Fibroblast of skin of right quadriceps (primary cell): ENCODE data around the gene RBM17.
"Not testable (repeated sequence)": the region's sequence is repeated elsewhere in the genome, so short reads cannot be mapped to it uniquely, and the experiment has no call there.

ENCODE experiments used
- DNase-seq: peaks from one replicate; pipeline ENCODE4 v3.0.0-alpha.2; 2013

Gene RBM17

DNA sequence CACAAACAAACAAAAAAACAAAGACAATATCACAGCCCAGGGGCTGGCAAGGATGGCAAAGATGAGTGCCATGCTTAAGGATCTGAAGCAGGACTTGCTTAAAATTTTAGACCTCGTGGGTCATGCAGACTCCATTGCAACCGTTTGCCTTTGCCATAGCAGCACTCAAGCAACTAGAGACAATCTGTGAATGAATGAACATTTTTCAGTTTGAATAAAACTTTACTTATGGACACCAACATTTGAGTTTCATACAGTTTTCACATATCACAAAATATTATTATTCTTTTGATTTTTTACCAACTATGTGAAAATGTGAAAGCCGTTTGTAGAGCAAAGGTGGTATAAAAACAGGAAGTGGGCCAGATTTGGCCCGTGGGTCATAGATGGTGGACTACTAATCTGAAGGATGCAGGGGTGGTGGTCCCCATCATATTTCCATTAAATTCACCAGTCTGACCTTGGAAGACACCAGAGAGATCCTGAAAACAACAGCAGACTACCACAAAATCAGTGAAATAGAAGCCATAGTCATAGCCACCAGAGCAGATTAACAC lies 8.3 kb upstream of the RBM17 start:
- no peak for DNase-seq

DNA sequence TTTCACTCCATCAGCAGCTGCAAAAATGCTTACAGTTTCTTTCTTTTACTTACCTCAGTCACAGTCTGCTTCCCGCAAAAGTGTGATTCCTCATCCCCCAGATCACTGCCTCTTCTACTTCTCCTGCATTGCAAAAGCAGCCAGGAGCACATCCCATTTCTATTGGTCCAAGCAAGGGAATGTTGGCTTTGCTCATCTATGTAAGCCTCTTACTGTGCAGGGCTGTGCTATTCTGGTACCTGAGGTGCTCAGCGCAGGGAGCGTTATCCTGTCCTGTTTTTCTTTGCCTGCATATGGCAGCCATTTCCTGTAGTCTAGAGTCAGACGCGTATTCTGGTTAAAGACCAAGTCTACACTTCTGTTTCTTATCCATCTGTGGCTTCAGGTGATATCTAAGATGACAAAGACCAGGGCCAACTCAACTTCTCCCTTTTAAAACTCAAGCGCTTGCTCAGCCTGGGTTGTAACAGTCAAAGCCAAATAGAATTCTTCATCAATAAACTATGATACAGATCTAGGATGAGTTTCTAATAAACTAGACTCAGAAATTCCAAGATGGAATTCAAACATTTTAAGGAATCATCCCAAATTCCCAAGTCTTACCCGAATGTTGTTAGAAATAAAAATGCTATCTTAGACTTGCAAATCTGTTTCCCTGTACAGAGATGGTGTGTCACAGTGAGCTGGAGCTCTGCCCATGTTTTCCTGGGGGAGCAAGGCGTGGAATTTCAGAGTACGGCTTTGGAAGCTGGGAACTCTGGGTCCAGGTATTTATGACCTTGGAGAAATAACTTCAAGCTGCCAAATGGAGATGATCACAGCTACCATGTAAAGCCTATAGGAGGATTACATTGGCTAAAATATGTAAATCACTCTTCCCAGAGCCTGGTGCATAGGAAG lies 6.1 kb upstream of the RBM17 start:
- peak; percentile 18 for DNase-seq

DNA sequence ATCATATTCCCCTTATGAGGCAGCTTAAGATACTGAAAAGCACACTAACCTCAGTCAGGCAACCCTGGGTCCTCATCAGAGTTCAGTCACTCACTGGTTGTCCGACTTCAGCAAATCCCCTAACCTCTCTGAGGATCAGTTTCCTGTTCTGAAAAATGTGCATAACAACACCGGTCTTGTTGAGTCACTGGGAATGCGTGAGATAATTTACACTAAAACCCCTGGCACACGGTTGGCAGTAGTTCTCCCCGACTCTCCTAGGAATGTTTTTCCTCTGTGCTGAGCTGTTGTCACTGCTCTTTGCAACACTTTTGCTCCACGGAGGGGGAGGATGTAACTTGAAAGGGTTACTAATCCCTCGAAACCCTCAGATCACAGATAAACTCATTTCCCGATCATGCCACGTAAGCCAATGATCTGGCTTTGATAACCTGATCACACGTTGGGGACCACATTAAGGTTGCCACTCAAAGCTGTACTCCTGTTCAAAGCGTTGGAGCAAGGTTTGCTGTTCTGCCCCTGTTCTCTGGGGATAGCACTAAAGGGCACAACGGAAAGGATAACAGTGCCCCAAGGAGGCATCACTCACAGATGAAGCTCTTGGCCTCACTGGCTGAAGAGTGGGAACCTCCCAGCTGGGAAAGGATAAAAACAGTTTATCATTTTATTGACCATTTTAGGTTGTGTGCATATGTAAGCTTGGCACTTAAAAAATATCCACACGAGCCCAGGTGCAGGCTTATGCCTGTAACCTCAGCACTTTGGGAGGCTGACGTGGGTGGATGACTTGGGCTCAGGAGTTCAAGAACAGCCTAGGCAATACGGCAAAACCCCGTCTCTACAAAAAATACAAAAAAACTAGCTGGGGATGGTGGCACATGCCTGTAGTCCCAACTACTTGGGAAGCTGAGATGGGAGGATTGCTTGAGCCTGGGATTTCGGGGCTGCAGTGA lies 5.0 kb upstream of the RBM17 start:
- peak; percentile 38 for DNase-seq

DNA sequence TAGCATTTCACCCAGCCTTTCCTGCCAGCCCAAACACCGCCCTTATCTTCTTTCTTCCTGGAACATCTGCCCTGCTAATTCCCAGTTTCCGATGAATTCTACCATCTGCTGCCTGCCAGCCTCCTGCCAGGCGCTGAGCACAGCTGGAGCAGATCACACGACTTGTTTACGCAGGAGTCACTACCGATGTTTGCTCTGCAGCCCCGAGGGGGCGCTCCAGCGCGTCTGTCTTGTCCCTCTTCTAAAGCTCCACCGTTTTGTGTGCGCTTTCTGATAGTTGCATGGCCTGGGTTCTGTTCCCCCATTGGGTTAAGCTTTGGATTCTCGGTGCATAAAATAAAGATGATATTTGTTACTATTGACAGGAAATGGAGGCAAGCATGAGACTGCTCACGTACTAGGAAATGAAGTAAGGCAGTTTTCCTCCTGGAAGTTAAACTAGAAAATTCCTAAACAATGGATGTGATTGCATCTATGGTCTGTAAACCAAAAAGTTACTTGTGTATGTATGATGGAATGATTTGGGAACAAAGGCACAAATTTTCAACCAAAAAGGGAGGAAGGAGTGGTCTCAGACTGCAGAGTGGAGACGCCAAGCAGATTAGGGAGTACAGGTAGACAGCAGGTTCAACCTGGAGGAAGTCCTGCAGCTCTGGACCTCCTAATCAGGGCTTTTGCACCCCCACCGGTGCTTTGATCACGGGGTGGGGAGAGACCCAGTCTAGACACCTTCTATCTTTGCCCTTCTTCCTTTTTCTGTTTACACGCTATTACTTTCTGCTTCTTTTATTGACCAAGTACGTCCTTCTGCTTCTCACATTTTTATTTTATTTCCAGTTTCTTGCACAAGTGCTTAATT lies 2.2 kb upstream of the RBM17 start:
- peak; percentile 77 for DNase-seq

DNA sequence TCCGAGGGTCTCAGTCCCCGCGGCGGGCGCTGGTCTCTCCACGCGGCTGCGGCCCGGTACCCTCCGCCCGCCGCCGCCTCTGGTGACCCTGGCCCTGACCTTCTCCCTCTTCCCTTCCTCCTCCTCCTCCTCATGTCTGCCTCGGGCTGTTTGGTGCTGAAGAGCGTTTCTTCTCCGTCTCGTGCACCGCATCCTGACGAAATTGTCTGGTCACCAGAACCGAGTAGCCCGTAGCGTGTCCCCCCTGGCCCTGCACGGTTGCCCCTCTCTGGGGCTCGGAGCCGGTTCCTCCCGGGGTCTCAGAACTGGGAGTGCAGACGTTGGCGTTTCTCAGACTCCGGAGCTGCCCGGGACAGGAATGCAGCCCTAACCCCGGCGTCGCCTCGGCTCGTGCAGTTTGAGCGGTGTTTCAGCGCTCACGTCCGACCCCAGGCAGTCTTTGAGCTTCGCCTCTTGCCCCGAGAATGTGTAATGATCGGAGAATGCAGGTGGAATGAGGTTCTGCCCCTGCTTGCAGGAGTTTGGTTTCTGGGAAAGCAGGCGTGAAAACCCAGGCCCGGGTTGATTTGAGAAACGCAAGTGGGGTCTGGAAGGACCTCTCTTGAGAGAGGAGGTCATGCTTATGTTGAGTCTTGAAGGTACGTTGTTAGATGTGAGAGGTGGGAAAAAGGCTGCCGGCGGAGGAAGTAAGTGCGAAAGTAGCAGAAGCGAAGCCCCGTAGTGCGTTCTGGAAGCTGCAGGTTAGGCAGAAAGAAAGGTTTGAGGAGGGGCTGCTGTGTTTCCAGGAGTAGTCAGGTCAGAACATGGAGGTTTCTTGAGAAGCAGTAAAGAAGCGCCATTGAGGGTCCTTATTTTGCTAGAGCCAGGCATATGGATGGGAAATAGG lies 743 bp downstream of the RBM17 start:
- DNase-seq: peak; percentile 22

DNA sequence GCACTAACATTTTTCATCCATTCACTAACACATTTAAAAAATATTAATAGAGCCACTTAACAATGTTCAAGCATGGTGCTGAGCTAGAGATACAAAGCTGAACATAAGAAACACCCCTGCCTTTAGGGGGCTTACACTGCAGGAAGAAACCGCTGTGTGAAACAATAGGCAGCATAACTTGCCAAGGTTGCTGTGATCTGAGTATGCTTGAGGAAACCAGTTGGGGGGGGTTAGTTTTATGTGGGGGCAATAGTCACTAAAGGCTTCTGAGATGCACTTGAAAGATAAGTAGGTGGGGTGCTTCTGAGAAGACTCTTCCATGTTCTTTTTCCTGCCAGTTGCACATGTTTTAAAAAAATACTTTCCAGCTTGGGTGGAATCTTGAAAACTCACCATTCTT lies 2.8 kb downstream of the RBM17 start:
- no peak for DNase-seq

DNA sequence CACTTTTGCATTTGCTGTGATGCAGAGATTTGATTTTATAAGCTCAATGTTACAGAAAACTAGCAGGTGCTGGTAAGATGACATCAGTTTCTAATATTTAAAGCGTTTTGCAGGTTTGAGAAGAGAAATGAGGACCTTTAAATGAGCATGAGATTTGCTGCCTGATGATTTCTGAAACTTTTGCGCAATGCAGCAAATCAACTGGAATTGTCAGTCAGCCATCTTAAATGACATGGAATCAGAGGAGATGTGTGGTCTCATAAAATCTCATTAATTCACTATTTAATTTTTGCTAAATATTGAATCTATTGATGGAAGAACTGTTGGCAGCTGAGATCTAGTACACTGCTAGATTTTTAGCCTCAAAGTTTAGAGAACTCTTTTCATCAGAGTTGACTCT lies 3.9 kb downstream of the RBM17 start:
- no peak for DNase-seq

DNA sequence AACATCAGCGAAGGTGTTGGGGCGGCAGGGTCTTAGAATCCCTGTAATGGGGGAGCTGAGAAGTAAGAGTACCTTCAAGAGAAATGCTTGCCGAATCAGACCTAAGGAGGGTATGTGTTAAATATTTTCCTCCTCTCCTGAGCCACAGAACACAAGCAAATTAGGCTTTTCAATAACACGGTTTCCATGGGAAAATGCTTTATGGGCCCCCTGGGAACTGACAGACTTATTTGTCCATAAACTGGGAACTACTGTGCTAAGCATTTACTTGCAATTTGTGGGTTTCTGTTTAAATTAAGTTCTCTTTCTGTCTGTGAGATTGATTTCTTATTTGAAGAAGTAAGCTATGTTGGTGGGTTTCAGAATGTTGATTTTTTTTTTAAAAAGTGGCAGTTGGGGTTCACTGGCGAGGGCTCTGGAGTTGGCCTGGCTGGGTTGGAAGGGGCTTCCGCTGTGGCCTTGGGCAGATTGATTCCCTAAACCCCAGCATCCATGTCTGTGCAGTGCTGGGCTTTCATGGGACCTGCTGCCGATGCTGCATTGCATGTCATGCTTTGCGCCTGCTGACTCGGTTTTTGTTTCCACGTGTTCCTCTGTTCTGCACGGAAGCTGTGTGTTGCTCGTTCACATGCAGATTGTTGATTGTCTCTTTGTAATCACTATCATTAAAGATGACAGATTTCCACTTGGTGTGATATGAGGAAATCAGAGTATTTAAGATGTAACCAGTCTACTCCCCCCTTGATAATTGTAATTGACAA lies 7.2 kb downstream of the RBM17 start:
- DNase-seq: peak; percentile 30

DNA sequence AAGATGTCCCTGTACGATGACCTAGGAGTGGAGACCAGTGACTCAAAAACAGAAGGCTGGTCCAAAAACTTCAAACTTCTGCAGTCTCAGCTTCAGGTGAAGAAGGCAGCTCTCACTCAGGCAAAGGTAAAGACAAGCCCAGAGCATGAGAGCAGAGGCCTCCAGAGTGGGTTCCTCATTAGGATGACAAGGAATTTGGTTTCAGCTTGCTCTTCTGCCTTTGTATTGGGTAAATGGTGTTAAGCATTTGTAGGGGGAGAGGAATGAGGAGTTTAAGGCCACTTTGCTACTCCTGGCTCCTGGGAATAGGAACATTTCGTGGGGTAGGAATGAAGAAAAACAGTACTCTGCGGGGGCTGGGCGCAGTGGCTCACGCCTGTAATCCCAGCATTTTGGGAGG lies 8.2 kb downstream of the RBM17 start:
- DNase-seq: no peak

DNA sequence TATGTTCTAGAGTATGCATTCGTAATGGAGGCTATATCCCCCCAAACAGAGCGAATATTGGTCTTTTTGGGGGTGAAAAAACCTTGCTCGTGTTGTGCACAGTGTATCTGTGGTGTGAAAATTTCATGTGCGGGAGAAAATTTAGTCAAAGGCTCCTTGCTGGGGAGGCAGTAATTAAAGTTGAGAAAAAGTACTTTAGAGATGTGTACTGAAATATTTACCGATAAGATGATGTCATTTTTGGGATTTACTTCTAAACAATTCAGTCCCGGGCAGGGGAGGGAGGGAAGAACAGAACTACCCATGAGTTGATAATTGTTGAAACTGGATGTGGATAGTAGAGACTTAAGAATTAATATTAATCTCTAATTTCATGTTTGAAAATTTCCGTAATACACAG lies 9.3 kb downstream of the RBM17 start:
- no peak for DNase-seq

DNA sequence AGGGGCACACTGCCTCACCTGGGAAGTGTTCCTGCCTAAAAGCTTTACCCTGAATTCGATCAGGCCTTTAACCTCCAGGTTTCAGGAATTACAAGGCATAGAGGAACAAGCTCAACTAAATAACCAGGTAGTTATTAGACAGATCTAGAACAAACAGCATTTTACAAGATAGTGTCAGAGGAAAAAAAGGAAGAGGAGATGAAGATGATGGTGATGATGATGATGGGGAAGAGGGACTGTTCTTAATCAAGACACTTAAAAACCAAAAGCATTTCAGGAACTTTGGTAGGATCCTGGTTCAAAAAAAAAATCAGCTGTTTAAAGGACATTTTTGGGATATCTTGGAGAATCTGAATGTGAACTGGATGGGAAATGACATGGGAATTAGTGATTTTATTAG lies 11.5 kb downstream of the RBM17 start:
- DNase-seq: no peak

DNA sequence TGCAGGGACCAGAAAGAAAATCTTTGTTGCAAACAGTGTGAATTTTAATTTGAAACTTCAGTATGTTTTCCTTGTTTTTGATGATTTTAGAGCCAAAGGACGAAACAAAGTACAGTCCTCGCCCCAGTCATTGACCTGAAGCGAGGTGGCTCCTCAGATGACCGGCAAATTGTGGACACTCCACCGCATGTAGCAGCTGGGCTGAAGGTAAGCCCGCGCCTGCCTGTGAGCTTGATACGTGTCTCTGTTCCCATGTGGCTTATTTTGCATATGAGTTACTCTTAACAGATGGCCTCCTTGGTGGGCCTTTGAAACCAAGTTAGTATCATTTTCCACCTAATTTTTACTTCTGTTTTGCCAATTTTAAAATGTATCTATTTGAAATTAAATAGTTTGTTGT lies 12.3 kb downstream of the RBM17 start:
- no peak for DNase-seq

DNA sequence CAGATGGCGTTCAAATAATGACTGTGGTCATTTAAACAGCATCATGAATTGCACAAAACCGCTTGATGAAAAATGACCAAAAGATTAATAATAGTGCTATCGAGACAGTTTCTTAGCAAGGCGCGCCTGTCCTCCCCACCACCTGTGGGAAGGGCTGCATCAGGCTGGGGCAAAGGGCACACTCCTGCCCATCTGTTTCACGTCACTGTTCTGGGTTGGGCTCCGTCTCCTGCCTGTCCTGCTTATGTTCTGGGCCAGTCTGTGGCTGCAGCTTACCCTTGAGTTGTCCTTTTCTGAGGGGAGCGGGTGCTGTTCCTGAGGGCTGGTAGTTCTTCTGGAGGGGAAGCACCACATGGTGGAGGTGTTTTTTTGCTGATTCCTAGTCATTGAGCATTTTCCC lies 13.3 kb downstream of the RBM17 start:
- DNase-seq: no peak

DNA sequence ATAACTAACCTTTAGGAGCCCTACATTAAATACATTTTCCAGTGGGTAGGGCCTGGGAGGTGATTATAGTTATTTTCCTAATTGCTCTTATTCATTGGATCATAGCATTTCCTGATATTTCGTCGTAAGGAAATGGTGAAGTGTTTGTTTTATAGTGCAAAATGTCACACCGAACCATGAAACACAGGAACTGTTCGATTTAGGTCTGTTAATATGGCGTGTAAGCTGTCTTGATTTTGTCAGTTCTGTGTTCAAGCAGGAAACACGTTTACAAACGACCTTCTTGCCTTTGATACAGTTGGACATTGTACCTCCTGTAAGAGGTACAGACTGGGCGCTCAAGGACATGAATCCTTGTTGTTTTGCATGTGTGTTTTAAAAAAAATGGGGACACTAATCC lies 14.8 kb downstream of the RBM17 start:
- DNase-seq: no peak

DNA sequence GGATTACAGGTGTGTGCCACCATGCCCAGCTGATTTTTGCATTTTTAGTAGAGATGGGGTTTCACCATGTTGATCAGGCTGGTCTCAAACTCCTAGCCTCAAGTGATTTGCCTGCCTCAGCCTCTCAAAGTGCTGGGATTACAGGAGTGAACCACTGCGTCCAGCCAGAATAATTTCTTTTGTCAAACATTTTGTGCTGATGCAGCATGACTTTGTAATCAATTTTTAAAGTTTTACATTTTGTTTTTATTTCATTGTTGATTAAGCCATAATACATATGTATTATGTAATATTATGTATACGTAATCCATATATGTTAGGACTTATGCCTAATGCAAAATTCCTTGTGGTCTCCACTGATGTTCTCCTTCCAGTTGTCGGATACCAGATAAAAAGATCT lies 18.8 kb downstream of the RBM17 start:
- DNase-seq: not testable (repeated sequence)

DNA sequence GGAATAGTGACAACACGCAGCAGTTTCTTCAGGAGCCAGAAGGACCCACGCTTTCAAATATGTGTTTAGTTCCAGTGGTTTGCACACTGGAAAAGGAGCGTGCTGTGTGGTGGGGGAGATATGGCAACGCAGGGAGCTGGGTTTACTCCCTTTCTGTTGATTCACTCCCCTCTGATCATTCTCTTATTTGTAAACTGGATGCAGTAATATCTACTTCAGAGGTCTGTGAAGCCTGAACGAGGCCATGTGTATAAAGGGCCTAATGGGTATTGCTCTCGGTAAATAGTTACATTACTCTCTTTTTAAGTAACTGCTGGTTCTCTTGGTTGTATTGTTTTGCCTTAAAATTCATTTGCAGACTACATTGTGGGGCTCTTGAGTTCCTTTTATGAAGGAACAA lies 19.2 kb downstream of the RBM17 start:
- DNase-seq: no peak

DNA sequence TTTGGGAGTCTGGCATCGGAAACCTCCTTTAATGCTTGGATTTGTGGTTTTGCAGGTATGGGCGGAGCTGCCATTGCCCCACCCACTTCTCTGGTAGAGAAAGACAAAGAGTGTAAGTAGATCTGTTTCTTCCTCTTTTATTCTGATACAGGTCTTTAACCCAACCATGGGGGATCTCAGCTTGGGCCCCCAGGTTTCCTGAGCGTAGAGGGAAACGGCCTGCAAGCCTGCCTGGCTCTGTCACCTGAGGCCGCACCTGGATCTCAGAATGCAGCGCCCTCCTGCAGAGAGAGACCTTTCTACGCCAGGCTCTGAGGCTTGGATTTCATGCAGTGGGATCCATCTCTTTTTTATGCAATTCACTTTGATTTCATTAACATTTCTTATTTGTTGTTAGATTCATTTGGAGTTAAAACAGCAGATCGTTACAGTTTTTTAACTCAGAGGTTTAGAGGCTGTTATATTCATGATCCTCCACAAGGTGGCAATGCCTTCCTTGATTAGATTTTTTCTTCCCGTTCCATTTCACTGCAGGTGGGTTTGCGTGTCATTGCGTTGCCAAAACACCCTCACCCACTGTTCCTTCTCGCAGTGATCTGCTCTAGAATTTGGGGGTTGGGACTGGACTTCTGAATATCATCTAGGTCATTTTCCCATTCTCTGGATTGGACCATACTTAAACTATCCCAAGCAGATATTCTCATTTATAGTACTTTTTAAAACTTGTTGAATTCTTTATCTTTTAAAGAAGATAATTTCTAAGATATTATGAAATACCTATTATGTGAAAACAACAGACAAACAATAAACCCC lies 20.0 kb downstream of the RBM17 start:
- peak; percentile 53 for DNase-seq

DNA sequence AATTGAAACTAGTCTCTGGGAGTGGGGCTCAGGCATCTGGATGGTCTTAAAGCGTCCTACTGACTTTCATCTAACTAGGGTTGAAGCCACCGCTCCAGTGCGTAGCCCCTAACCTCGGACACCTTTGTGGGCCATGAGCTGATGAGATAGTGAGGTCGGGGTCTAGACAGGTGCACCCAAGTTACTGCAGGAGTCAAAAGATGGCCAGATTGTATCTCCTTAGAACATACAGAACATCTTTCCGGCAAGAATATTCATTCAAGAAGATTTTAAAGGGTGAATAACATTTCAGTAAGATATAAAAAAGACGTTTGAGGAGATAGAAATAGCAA lies 20.6 kb downstream of the RBM17 start:
- no peak for DNase-seq

DNA sequence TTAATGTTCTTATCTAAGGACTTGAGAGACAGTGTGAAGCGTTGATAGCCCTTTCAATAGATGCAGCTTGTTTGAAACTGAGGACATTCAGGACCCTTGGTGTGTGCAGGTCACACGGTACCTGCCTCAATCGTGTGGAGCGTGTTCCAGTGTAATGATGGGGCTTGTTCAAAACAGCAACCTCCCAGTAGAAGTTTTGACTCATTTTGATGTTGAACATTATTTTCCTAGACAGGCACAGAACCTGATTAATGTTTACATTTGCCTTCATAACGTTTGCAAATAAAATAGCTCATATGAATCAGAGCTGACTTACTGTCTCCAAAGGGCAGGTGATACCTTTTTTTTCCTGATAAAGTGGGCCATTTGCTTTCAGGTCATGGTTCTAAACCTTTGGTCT lies 21.3 kb downstream of the RBM17 start:
- no peak for DNase-seq

DNA sequence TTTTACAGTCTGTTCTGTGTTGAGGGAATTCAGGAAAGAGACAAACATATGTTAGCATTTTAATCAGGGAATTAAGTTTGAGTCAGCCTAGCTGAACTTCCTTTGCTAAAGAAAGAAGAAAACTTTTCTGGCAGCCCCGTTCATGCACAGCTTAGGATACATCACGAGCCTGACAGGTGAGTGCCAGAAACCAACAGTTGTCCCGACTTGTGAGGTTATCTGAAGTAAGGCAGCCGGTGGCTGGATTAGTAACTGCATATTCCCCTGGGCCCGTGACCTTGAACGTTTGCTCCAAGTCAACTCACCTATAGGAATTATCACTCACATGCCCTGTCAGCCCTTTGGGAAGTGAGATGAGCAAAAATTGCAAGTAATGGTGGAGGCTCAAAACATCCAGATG lies 24.1 kb downstream of the RBM17 start:
- no peak for DNase-seq
